DMS114 treated with DMSO at 0.1 percent for 48 hours (cell line): ENCODE results near the gene DGKE.

Source experiments
- DNase-seq: peaks from one replicate; lab custom pipeline; 2025; ENCODE audit not compliant: unreplicated experiment; lab: John Stamatoyannopoulos, UW

DGKE gene

DNA sequence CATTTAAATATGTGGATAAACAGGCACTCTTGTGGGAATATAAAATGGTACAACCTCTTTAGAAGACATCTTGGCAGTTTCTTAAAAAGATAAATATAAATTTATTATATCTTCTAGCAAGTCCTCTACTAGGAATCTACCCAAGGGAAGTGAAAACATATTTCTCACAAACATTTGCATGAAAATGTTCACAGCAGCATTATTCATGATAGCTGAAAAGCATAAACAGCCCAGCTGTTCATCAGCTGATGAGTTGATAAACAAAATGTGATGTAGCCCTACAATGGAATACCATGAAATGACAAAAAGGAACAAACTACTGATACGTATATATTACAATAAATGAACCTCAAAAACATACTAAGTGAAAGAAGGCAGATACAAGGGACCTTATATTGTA is 12.0 kb downstream of the DGKE start:
- no peak for DNase-seq

DNA sequence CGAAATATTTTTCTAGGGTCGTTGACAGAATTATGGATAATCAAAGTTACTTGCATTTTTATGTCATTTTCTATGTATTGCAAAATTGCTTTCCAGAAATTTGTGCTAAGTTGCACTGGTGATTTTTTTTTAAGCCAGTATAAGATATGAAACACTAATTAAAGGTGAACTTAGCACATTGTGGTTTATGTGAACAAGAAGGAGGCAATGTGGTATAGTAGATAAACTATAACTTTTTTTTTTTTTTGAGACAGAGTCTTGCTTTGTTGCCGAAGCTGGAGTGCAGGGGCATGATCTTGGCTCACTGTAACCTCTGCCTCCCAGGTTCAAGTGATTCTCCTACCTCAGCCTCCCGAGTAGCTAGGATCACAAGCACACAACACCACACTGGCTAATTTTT is 13.2 kb downstream of the DGKE start:
- DNase-seq: no peak

- no peak for DNase-seq
These were observed 15.2 kb downstream of the DGKE start for GRCh38 chr17:56849131-56849530.

GRCh38 chr17:56850591-56850990 is 16.6 kb downstream of the DGKE start:
- DNase-seq: no peak

GRCh38 chr17:56851008-56851407 is 17.1 kb downstream of the DGKE start:
- no peak for DNase-seq

DNA sequence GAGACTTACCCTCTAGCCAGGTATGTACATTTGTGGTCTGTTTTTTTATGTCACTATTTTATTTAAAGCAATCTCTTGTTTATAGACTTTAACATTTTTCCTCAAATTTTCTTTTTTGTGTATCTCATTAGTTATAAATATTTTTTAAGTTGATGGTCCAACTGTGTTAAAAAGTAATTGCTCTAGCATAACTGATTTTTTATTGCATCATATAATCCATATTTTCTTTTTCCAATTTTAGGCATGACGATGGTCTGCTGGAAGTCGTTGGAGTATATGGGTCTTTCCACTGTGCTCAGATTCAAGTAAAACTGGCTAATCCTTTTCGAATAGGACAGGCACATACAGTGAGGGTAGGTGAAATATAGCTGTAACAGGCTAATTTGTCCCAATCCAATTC is 27.9 kb downstream of the DGKE start:
- DNase-seq: no peak

DNA sequence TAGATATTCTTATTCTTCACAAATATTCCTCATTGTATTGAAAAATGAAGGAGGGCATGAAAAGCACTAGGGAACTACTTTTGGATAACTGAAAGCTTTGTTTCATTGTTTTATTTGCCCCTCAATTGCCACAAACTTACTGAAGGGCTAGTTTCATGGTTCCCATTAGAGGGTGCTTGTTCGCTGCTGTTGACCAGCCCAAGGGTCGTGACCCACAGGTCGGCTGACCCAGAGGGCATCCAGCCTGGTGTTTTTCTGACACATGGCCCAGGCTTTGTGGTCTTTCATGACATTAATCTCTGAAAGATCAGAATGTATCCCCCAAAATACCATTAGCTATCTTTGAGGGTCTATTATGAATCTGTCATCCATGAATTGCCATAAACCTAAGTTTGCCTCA is 30.0 kb downstream of the DGKE start:
- no peak for DNase-seq

DNA sequence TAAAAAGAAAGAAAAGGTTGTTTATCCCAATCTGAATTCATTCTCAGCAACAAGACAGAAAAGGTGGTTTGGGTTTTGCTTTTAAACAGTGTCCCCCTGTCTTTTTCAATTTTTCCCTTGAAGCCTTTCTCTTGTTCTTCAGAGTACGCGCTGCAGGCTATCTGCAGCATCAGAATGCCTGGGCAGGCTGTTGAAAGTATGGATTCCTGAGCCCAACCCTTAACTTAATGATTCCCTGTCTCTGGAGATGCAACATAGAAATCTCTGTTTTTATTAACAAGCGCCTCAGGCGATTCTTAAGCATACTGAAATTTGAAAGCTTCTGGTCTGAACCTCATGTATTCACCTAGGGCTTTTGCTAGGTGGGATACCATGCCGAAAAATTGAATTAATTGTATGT is 32.1 kb downstream of the DGKE start:
- DNase-seq: no peak

GRCh38 chr17:56866496-56866895 is 32.5 kb downstream of the DGKE start:
- no peak for DNase-seq

- no peak for DNase-seq
These were observed 34.0 kb downstream of the DGKE start for GRCh38 chr17:56867948-56868376.

GRCh38 chr17:56868716-56869115 is 34.8 kb downstream of the DGKE start:
- DNase-seq: no peak

DNA sequence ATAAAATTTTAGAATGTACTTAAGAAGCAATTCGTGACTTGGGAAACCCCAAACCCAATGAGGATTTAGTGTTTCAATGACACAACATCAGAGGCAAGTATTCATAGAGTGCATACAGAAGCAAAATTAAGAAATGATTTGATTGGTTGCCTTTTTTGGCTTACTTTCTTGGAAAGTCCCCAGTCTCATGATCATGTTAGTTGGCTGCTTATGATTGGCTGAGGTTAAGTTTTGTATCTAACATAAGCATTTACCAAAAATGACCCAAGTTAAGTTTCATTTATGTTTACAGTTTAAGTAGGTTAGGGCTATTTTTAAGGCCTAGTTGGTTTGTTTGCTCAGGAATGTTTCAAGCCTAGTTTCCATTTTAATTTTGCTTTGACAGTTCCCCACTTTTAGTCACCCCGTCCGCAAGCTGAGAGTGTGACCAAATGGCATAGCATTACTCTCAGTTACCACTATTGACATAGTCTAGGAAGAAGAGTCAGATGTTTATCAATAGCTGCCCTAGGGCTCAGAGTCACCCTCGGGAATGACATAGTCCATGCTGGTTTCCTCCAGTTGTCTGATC is 36.2 kb downstream of the DGKE start:
- no peak for DNase-seq

DNA sequence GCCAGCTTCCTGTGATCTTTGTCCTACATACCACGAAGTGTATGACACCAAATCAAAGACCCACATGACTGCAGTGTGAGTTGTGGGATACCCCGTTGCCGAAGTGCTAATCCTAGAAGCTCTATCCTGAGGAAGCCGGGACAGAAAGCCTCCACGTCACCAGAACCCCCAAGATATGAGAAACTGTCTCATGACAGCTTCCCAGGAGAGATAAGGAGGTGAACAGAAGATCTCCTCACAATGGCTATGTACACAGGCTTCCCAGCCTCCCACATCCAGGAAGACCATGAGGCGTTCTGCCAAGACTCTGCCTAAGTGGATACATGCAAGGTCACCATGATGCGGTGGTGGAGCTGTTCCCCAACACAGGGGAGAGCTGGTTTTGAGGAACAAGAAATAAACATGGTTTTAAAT is 42.8 kb downstream of the DGKE start:
- no peak for DNase-seq

GRCh38 chr17:56879280-56879679 is 45.3 kb downstream of the DGKE start:
- no peak for DNase-seq

DNA sequence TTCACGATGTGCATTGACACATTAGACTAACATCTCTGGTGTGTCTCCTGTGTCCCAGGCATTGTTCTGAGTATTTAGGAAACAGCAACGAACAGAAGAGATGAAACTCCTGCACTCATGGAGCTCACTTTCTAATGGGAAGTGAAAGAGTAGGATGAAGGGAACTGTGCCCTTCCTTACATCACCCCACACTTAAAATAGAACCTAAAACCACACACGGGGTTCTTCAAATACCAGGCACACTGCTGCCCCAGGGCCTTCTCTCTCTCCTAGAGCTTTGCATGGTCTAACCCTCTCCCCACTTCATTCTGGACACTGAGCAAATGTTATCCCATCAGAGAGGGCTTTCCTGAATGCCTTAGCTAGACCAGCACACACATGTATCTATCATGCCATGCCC is 46.2 kb downstream of the DGKE start:
- no peak for DNase-seq

DNA sequence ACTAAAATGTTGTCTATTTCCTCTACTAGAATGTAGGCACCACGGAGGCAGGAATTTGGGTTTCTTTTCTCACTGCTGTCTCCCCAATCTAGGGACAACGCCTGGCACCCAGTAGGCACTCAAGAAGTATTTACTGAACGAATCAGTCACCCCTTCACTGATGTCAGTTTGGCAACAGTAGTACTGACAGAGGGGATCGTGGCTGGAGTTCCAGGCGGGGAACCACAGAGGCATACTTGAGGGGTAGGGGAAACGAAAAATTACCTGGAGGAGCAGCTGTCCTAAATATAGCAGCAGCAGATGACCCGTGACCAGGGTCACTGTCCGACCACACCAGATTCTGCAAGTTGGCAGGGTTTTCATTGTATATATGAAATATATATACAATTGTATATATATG is 46.6 kb downstream of the DGKE start:
- no peak for DNase-seq

DNA sequence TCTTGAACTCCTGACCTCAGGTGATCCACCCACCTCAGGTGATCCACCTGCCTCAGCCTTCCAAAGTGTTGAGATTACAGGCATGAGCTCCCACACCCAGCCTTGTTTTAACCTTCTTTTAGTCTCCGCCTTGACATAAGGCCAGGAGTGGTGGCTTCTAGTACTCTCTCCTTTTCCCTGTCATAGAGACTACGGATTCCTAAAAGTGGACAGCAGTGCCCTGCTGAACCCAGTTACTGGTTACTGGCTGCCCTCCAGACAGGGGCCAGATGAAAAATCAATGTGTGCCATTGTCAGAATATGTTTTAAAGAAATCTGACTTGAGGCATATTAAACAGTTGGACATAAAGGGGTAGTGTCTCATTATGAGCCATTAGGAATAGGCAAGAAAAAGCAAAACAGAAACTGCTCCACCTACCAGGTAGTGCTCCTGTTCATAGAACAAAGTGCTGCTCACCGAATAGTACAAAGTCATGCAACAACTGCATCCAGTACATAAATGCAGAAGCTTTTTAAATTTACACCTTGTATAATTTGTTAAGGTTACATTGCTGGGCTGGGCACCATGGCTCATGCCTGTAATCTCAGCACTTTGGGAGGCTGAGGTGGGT is 47.8 kb downstream of the DGKE start:
- DNase-seq: no peak

DNA sequence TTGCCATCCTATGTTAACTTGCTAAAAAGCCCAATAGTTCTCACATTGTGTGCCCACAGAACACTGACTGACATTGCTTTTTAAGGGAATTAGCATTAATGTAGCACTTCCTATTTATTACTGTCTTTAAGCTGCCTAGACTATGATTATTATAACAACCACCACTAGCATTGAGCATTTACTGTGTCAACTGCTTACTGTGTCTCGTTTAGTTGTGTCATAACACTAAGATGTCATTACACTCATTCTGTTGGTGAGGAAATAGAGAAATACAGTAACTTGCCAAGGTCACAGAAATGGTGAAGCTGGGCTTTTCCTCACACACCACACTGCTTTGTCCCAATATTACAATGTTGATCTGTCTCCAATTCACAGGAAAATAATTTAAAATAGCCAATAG is 49.7 kb downstream of the DGKE start:
- no peak for DNase-seq

- DNase-seq: no peak
These were observed 50.7 kb downstream of the DGKE start for GRCh38 chr17:56884483-56885311.

GRCh38 chr17:56885312-56885657 is 51.3 kb downstream of the DGKE start:
- no peak for DNase-seq

GRCh38 chr17:56886288-56886731 is 52.4 kb downstream of the DGKE start:
- DNase-seq: no peak

DNA sequence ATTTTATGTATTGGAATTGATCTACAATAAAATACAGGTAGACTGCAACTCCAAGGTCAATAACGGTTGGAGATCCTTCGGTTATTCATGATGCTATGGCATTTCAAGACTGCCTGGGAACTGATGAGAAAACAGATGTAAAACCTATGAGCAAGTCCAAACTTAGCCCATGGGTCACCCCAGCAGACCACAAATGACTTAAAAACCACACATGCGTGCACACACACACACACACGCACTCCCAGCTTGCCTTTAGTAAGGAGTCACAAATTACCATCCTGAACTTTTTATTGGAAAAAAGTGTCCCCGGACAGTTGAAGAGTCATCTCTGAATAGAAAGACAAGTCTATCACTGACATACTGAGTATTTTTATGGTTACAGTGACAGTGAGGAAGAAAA is 53.2 kb downstream of the DGKE start:
- DNase-seq: no peak
